Caco-2 (cell line): Measurements from ENCODE around the gene DENND1A. TPM values are rescaled to one million over a fixed set of nuclear protein-coding genes. Genes with fewer than 3 reads are reported as not detected.

Source experiments
- BruUV-seq: library from RNA; stranded (reverse); fragments of 400-500 nt; replicated peaks from 2 replicates; lab custom pipeline; 2021; lab: Mats Ljungman, UMichigan
- CTCF ChIA-PET: fragments of 300-600 bp; sonication (Branson Sonifier 250); formaldehyde crosslinking; loops from one replicate; lab custom pipeline; 2022; ENCODE audit warnings: antibody characterized with exemption; lab: Charles Lee
- POLR2A ChIA-PET: fragments of 300-600 bp; sonication (Branson Sonifier 250); formaldehyde crosslinking; loops from one replicate; lab custom pipeline; 2022; ENCODE audit warnings: antibody characterized with exemption; lab: Charles Lee
- DNase-seq, 2 experiments: peaks; one replicate each; pipeline versions ENCODE4 v3.0.0 to v3.0.0-alpha.2; 2020 to 2022
- H3K27me3 ChIP-seq: replicated peaks from 2 replicates; pipeline ENCODE4 v1.6.0; 2011; ENCODE audit warnings: low read length; ENCODE audit not compliant: control insufficient read depth, insufficient read depth
- H3K36me3 ChIP-seq: 2 replicates; pipeline ENCODE4 v1.5.1; 2011; ENCODE audit warnings: low read length; ENCODE audit not compliant: control insufficient read depth, insufficient read depth
- H3K4me1 ChIP-seq: fragments of 250-450 bp; sonication (Bioruptor Pico); 2 replicates; pipeline ENCODE4 v1.5.1; 2020; ENCODE audit warnings: mild to moderate bottlenecking
- H3K4me3 ChIP-seq: 2 replicates; pipeline ENCODE4 v1.5.1; 2011; ENCODE audit warnings: low read depth, mild to moderate bottlenecking, control low read depth, low read length
- H3K9me3 ChIP-seq: fragments of 250-450 bp; sonication (Bioruptor Pico); 2 replicates; pipeline ENCODE4 v1.5.1; 2020; ENCODE audit warnings: mild to moderate bottlenecking, moderate library complexity
- H3K27ac Mint-ChIP-seq: one replicate; pipeline ENCODE4 v1.8.0; 2022; ENCODE audit warnings: mixed read lengths; ENCODE audit not compliant: unreplicated experiment
- H3K27me3 Mint-ChIP-seq: one replicate; pipeline ENCODE4 v1.8.0; 2022; ENCODE audit warnings: mixed read lengths; ENCODE audit not compliant: insufficient read depth, unreplicated experiment
- H3K36me3 Mint-ChIP-seq: one replicate; pipeline ENCODE4 v1.8.0; 2022; ENCODE audit warnings: mild to moderate bottlenecking, mixed read lengths; ENCODE audit not compliant: insufficient read depth, unreplicated experiment
- H3K4me1 Mint-ChIP-seq: one replicate; pipeline ENCODE4 v1.8.0; 2022; ENCODE audit warnings: low read depth, mixed read lengths; ENCODE audit not compliant: unreplicated experiment
- H3K4me3 Mint-ChIP-seq: one replicate; pipeline ENCODE4 v1.8.0; 2022; ENCODE audit warnings: mild to moderate bottlenecking, moderate library complexity, mixed read lengths; ENCODE audit not compliant: unreplicated experiment
- H3K9me3 Mint-ChIP-seq: one replicate; pipeline ENCODE4 v1.8.0; 2022; ENCODE audit warnings: mixed read lengths; ENCODE audit not compliant: unreplicated experiment
- intact Hi-C: fragments of 100-400 bp; cut with micrococcal nuclease; formaldehyde crosslinking; loops from one replicate; pipeline ENCODE4 v1.10.0; 2022; ENCODE audit not compliant: unreplicated experiment
- total RNA-seq: library from RNA; stranded (reverse); gene quantifications from 2 replicates; pipeline ENCODE4 v1.2.3, GENCODE V29; 2022
- TF ChIP-seq, protein P1 (sequence below), 2 experiments: fragments of 200-600 bp in 1 of 2; IDR thresholded peaks; 1 replicate in 1 of 2; 2 replicates in 1 of 2; pipeline versions ENCODE4 v1.5.1 to v1.8.0; 2011 to 2022; ENCODE audit warnings: antibody characterized with exemption in 1 of 2, control low read depth in 1 of 2, inconsistent platforms in 1 of 2, low read depth in 1 of 2, low read length in 1 of 2, mild to moderate bottlenecking in 1 of 2, moderate library complexity in 1 of 2; ENCODE audit not compliant: insufficient read depth in 1 of 2, severe bottlenecking in 1 of 2, unreplicated experiment in 1 of 2

Gene DENND1A
- total RNA-seq, 1 experiment from 2014 or later: 41.6 TPM

DNA sequence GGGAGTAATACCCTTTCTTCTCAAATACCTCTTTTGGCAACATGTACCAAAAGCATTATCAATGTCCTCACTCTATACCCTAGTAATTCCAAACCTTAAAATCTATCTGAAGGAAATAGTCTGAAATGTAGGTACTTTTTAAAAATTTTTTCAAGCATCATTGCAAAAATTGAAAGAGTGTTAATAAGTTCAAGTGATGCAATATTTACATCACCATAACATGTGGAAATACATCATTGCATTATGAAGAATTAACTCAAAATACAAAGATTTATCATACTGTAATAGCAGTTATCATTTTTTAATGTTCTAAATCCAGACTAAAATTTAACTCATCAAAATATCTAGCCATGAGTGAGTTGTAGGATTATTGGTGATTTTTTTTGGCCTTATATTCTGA, 123.1 kb downstream of the DENND1A start:
- Histone ChIP-seq H3K36me3 (no peaks in the 10 kb centered on the region), H3K4me1 (no peaks in the 10 kb centered on the region), H3K4me3 (no peak overlapping the region), H3K27me3 (no peaks in the 10 kb centered on the region), H3K9me3 (no peaks in the 10 kb centered on the region)
- ChIA-PET CTCF (no interaction called here), POLR2A (no interaction called here)
- Mint-ChIP-seq H3K9me3 (no peaks in the 10 kb centered on the region), H3K27me3 (no peaks in the 10 kb centered on the region), H3K27ac (no peak overlapping the region), H3K4me1 (no peaks in the 10 kb centered on the region), H3K36me3 (no peaks in the 10 kb centered on the region), H3K4me3 (no peak overlapping the region)
- no peak for DNase-seq
- no TSS peak for BruUV-seq
- TF ChIP-seq, protein P1, sequence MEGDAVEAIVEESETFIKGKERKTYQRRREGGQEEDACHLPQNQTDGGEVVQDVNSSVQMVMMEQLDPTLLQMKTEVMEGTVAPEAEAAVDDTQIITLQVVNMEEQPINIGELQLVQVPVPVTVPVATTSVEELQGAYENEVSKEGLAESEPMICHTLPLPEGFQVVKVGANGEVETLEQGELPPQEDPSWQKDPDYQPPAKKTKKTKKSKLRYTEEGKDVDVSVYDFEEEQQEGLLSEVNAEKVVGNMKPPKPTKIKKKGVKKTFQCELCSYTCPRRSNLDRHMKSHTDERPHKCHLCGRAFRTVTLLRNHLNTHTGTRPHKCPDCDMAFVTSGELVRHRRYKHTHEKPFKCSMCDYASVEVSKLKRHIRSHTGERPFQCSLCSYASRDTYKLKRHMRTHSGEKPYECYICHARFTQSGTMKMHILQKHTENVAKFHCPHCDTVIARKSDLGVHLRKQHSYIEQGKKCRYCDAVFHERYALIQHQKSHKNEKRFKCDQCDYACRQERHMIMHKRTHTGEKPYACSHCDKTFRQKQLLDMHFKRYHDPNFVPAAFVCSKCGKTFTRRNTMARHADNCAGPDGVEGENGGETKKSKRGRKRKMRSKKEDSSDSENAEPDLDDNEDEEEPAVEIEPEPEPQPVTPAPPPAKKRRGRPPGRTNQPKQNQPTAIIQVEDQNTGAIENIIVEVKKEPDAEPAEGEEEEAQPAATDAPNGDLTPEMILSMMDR (IDR thresholded peaks at IDR 0.05; ENCODE audit: insufficient read depth in 1 of 2, low read depth in 1 of 2, low read length in 1 of 2, severe bottlenecking in 1 of 2, unreplicated experiment in 1 of 2): no peak
- intact Hi-C loops: no loop called here

DNA sequence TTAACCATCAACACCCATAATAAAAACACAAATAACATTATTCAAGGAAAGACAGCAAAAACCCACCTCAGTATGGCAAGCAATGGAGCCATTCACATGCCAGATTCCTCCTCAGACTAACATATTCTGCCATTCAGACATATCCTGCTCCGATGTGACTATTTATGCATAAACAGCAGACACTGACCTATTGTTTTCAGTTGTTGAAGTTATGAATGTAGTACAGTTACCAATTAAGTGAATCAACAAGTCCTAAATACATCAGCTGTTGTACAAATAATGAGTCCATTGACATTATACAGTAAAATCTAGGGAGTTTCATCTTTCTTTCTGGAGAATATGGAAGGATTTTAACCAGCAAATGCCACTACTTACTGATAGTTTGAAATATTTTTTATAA, 131.7 kb downstream of the DENND1A start:
- Histone ChIP-seq H3K9me3 (no peaks in the 10 kb centered on the region), H3K36me3 (no peaks in the 10 kb centered on the region), H3K4me3 (no peak overlapping the region), H3K4me1 (no peaks in the 10 kb centered on the region), H3K27me3 (no peaks in the 10 kb centered on the region)
- no peak for DNase-seq
- peaks cover 12% of the 10 kb centered on the region for H3K4me1 Mint-ChIP-seq
- H3K27ac Mint-ChIP-seq: no peak overlapping the region
- TF ChIP-seq, protein P1 (IDR thresholded peaks at IDR 0.05; ENCODE audit: insufficient read depth in 1 of 2, low read depth in 1 of 2, low read length in 1 of 2, severe bottlenecking in 1 of 2, unreplicated experiment in 1 of 2): no peak
- no peak overlapping the region for H3K4me3 Mint-ChIP-seq
- H3K36me3 Mint-ChIP-seq: no peaks in the 10 kb centered on the region
- POLR2A ChIA-PET: no interaction called here
- BruUV-seq: no TSS peak
- H3K27me3 Mint-ChIP-seq: no peaks in the 10 kb centered on the region
- CTCF ChIA-PET: no interaction called here
- H3K9me3 Mint-ChIP-seq: no peaks in the 10 kb centered on the region
- intact Hi-C loops: no loop called here

DNA sequence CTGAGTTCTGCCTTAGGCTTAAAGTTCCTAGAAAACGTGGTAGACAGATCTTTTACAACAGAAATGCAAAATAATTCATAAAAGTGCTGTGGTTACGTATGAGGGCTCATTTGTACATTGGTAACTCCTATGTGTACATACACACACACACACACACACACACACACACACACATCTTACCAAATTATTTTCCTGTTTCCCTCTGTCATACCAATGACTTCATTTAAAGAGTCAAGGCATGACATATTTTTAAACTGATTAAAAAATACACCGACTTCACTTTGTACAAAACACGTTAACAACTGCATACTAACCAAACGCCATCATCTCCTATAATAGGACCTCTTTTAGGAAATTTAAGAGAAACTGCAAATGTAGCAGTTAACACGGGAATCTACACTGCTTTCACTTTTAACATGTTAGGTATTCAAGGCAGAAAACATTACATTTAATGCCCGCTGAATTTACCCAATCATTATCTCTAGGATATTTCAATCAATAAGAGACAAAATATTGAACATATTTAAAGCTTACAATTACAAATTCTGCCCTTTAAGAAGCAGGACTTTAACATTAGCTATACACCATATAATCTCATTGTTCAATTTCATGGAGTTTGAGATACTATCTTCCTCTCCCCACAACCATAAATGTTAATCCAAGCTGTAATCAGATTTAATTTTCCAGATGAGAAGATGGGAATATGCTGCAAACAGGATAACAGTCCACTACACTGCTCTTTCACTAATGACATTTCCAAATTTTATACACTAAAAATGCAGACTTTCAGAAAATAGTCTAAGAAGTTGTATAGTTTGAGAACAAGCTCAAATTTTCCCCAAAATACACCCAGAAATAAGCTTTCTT, 133.1 kb downstream of the DENND1A start:
- no TSS peak for BruUV-seq
- Histone ChIP-seq H3K4me3 (no peak overlapping the region), H3K27me3 (no peaks in the 10 kb centered on the region), H3K9me3 (no peaks in the 10 kb centered on the region), H3K36me3 (no peaks in the 10 kb centered on the region), H3K4me1 (no peaks in the 10 kb centered on the region)
- TF ChIP-seq, protein P1 (IDR thresholded peaks at IDR 0.05; ENCODE audit: insufficient read depth in 1 of 2, low read depth in 1 of 2, low read length in 1 of 2, severe bottlenecking in 1 of 2, unreplicated experiment in 1 of 2): no peak
- Mint-ChIP-seq H3K4me1 (peaks cover 12% of the 10 kb centered on the region), H3K27ac (no peak overlapping the region), H3K27me3 (no peaks in the 10 kb centered on the region), H3K36me3 (no peaks in the 10 kb centered on the region), H3K4me3 (no peak overlapping the region), H3K9me3 (no peaks in the 10 kb centered on the region)
- ChIA-PET POLR2A (no interaction called here), CTCF (no interaction called here)
- intact Hi-C loops: no loop called here
- DNase-seq: no peak
